Spleen (tissue), 7 donors: Measurements from ENCODE around the gene LSS.

Source experiments
- CTCF ChIP-seq, 11 experiments: fragments of 200-600 bp in 7 of 11; fragments of 450-650 bp in 4 of 11; sonication (generic) in 4 of 11; IDR thresholded peaks in 8 of 11; conservative IDR thresholded peaks in 3 of 11; 1 replicate in 7 of 11; 2 replicates in 4 of 11; pipeline versions ENCODE4 v1.4.0 to v1.8.0; 2016 to 2021; ENCODE audit warnings: antibody characterized with exemption in 11 of 11, inconsistent platforms in 4 of 11, mild to moderate bottlenecking in 1 of 11
- POLR2A ChIP-seq, 3 donors: fragments of 450-650 bp; IDR thresholded peaks; one replicate each; pipeline ENCODE4 v1.5.1; 2017; ENCODE audit warnings: antibody characterized with exemption in 3 of 3, mild to moderate bottlenecking in 1 of 3
- POLR2AphosphoS5 ChIP-seq, 3 donors: sonication (generic); formaldehyde crosslinking; IDR thresholded peaks; one replicate each; pipeline ENCODE4 v1.5.1; 2017; ENCODE audit warnings: antibody characterized with exemption in 3 of 3
- donor health status: DM: no; HTN: no; CAD: no; lungs with moderate emphysema.
- donor health status: DM: no; HTN: no; CAD: no.
- donor health status: DM: no; HTN: no; CAD: no.

DNA sequence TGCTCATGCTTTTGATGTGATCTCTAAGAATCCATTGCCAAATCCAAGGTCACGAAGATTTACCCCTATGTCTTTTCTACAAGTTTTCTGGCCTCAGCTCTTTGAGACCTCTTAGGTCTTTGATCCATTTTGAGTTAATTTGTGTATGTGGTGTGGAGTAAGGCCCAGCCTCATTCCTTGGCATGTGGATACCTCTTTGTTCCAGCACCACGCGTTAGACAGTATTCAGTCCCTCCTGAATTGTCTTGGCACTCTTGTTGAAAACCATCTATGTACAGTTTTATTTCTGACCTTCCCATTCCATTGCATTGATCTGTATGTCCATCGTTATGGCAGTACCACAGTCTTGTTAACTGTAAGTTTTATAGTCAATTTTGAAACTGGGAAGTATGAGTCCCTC is 65.2 kb downstream of the LSS start:
- TF ChIP-seq CTCF (IDR thresholded peaks at IDR 0.05 in 8 of 11, conservative IDR thresholded peaks at IDR 0.05 in 3 of 11) (no peak), POLR2A (IDR thresholded peaks at IDR 0.05) (no peak), POLR2AphosphoS5 (IDR thresholded peaks at IDR 0.05) (no peak)
